ENCODE data around the gene CISD3. TPM values are rescaled to one million over a fixed set of nuclear protein-coding genes. Genes with fewer than 3 reads are reported as not detected.

The CISD3 gene
- total RNA-seq, 4 donors from 2014 or later, result 10.0 to 25.8 (median 13.3) TPM

DNA sequence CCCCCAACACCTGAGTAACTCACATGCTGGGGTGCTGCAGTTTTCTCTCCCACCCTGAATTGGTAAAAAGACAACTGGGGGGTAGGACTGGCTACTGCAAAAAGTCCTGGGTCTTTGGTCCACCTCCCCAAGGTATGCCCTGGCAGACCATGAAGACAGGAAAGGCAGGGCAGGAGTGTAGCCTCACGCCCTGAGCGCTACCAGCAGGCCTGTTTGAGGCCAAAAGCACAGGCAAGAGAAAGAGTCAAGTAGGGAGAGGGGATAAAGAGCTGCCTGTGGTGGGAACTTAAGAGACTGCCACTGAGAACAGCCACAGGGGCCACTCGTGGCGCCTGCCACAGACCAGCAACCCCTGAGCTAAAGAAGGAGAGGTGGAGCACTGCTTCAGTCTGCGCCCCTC, 36.2 kb downstream of the CISD3 start:
- intact Hi-C loops (cut with DNase I; ENCODE audit: low total_unique reads) (no loop called here), in situ Hi-C loops (cut with MboI; ENCODE audit: low sequenced_read_pairs in 4 of 4) (no loop called here)
- ATAC-seq (no peak), DNase-seq (no peak)
- no peak for TF ChIP-seq POLR2A (IDR thresholded peaks at IDR 0.05)
- TF ChIP-seq, protein P1, sequence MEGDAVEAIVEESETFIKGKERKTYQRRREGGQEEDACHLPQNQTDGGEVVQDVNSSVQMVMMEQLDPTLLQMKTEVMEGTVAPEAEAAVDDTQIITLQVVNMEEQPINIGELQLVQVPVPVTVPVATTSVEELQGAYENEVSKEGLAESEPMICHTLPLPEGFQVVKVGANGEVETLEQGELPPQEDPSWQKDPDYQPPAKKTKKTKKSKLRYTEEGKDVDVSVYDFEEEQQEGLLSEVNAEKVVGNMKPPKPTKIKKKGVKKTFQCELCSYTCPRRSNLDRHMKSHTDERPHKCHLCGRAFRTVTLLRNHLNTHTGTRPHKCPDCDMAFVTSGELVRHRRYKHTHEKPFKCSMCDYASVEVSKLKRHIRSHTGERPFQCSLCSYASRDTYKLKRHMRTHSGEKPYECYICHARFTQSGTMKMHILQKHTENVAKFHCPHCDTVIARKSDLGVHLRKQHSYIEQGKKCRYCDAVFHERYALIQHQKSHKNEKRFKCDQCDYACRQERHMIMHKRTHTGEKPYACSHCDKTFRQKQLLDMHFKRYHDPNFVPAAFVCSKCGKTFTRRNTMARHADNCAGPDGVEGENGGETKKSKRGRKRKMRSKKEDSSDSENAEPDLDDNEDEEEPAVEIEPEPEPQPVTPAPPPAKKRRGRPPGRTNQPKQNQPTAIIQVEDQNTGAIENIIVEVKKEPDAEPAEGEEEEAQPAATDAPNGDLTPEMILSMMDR (IDR thresholded peaks at IDR 0.05 in 4 of 5, conservative IDR thresholded peaks at IDR 0.05 in 1 of 5), result no peak
- Histone ChIP-seq H3K36me3 (peaks cover 0 to 86% of the 10 kb centered on the region in 2 donors), H3K4me3 (no peak overlapping the region), H3K9me3 (no peaks in the 10 kb centered on the region), H3K27ac (no peak overlapping the region), H3K27me3 (no peaks in the 10 kb centered on the region), H3K4me1 (no peaks in the 10 kb centered on the region)

DNA sequence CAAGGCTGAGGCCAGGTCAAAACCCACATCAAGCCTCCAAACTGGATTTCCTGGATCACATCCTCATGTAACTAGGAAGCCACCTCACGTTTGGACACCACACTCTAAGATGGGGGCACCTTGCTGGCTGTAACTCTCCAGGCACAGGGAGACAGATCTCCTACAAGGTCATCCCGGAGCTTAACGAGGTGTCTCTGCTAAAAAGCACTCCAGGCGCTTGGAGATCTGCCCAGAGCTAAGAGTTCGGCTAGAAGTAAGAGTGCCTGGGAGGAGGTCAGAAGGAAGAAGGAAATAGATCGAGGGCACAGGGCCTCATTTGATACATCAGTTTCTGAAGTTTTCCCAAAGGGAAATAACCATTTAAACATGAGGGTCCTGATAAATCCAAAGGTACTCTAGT, 38.3 kb downstream of the CISD3 start:
- H3K27me3 ChIP-seq, result no peaks in the 10 kb centered on the region
- no peaks in the 10 kb centered on the region for H3K9me3 ChIP-seq
- TF ChIP-seq, protein P1 (IDR thresholded peaks at IDR 0.05 in 4 of 5, conservative IDR thresholded peaks at IDR 0.05 in 1 of 5), result no peak
- no peak for TF ChIP-seq POLR2A (IDR thresholded peaks at IDR 0.05)
- H3K27ac ChIP-seq, result no peak overlapping the region
- no peaks in the 10 kb centered on the region for H3K4me1 ChIP-seq
- peaks cover 0 to 91% of the 10 kb centered on the region in 2 donors for H3K36me3 ChIP-seq
- in situ Hi-C loops (cut with MboI; ENCODE audit: low sequenced_read_pairs in 4 of 4), result no loop called here
- intact Hi-C loops (cut with DNase I; ENCODE audit: low total_unique reads), result no loop called here
- DNase-seq, result no peak
- no peak overlapping the region for H3K4me3 ChIP-seq
- ATAC-seq, result no peak

DNA sequence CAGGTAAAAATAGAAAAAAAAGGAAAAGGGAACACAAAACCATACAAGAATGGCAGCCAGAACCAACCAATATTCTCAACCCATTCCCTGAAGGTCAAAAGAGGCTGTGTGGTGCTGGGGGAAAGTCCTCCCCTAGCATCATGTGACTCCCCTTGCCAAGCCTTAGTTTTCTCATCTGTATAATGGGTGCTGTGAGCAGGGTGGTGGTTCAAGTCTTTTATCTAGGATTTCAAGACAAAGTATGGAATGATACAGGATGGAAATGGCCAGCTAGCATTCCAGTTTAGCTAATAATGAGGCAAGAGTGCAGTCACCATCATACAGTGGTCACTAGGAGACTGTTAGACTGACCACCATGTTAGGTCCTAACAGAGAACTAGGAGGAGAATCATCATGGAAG, 43.1 kb downstream of the CISD3 start:
- no peak for TF ChIP-seq POLR2A (IDR thresholded peaks at IDR 0.05)
- TF ChIP-seq, protein P1 (IDR thresholded peaks at IDR 0.05 in 4 of 5, conservative IDR thresholded peaks at IDR 0.05 in 1 of 5), result no peak
- Histone ChIP-seq H3K9me3 (no peaks in the 10 kb centered on the region), H3K4me1 (no peaks in the 10 kb centered on the region), H3K27me3 (no peaks in the 10 kb centered on the region), H3K4me3 (no peak overlapping the region), H3K27ac (no peak overlapping the region), H3K36me3 (peaks cover 5 to 95% of the 10 kb centered on the region in 2 donors)
- in situ Hi-C loops (cut with MboI; ENCODE audit: low sequenced_read_pairs in 4 of 4), result no loop called here
- no peak for ATAC-seq
- no peak for DNase-seq
- intact Hi-C loops (cut with DNase I; ENCODE audit: low total_unique reads), result no loop called here

DNA sequence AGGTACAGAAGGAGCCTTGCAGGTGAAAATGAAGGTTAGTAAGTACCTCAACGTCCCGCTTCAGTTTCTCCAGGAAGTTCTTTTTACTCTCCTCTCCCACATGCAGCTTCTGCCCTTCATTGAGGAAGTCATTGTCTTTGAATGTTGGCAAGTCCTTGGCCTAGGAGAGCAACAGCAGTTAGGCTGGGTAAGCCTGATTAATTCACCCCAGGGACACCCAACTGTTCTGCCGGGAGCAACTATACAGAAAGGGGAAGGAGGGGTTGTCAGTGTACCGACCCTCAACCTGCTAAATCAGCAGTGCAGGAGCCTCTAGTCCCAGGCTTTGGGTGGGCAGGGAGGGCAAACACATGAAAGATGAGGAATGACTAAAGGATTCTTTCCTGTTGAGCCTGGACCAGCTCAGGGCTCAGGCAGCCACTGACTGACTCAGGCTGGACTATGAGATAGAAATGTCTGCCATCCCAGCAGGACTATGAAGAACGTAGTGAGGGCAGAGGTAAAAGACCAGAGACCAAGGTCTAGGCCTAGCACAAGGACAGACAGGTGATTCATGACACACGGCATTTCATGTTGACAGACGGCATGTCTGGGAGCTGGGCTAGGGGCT, 47.6 kb downstream of the CISD3 start:
- ATAC-seq (no peak), DNase-seq (no peak)
- TF ChIP-seq, protein P1 (IDR thresholded peaks at IDR 0.05 in 4 of 5, conservative IDR thresholded peaks at IDR 0.05 in 1 of 5), result no peak
- TF ChIP-seq POLR2A (IDR thresholded peaks at IDR 0.05), result no peak
- Histone ChIP-seq H3K27me3 (no peaks in the 10 kb centered on the region), H3K27ac (no peak overlapping the region), H3K36me3 (peaks cover 5 to 99% of the 10 kb centered on the region in 2 donors), H3K9me3 (no peaks in the 10 kb centered on the region), H3K4me3 (no peak overlapping the region), H3K4me1 (no peaks in the 10 kb centered on the region)
- intact Hi-C loops (cut with DNase I; ENCODE audit: low total_unique reads) (no loop called here), in situ Hi-C loops (cut with MboI; ENCODE audit: low sequenced_read_pairs in 4 of 4) (no loop called here)

Data from gastrocnemius medialis (tissue), 4 donors.